GM12878 (cell line): ENCODE results near the gene DLAT. TPM values are rescaled to one million over a fixed set of nuclear protein-coding genes. Genes with fewer than 3 reads are reported as not detected.

Source experiments
- ATAC-seq: fragments of 200-7000 bp; cut with Tn5 transposase; 3 replicates; pipeline ENCODE4 v1.9.1; 2020; ENCODE audit warnings: mild to moderate bottlenecking, moderate library complexity
- BruUV-seq: library from RNA; stranded (reverse); fragments of 400-500 nt; replicated peaks from 2 replicates; lab custom pipeline; 2021; lab: Mats Ljungman, UMichigan
- CTCF ChIA-PET: fragments of 300-600 bp; sonication (Branson Sonifier 250); formaldehyde crosslinking; extraction: SDS; loops from one replicate; lab custom pipeline; 2021; ENCODE audit warnings: inconsistent platforms; lab: Yijun Ruan, JAX
- POLR2A ChIA-PET: fragments of 350-600 bp; formaldehyde crosslinking; extraction: SDS; loops from one replicate; lab custom pipeline; 2021; ENCODE audit warnings: inconsistent platforms; lab: Charles Lee
- RAD21 ChIA-PET: fragments of 300-600 bp; sonication (Branson Sonifier 250); formaldehyde crosslinking; loops from one replicate; lab custom pipeline; 2023; ENCODE audit warnings: antibody characterized with exemption; ENCODE audit not compliant: unreplicated experiment; lab: Charles Lee
- SMC1A ChIA-PET: fragments of 300-600 bp; sonication (Branson Sonifier 250); formaldehyde crosslinking; loops from one replicate; lab custom pipeline; 2023; ENCODE audit not compliant: unreplicated experiment, uncharacterized antibody; lab: Charles Lee
- DNase-seq: peaks from one replicate; pipeline ENCODE4 v3.0.0-alpha.2; 2011; ENCODE audit warnings: low read depth, low spot score
- FAIRE-seq: peaks from 3 replicates; lab custom pipeline; 2011; peaks lifted over from hg19 to GRCh38; lab: Jason Lieb, UNC
- H2AFZ ChIP-seq: 2 replicates; pipeline ENCODE4 v1.6.0; 2011; ENCODE audit warnings: low read depth, low read length, control low read depth; ENCODE audit not compliant: control insufficient read depth
- H3K27ac ChIP-seq: 2 replicates; pipeline ENCODE4 v1.5.1; 2011; ENCODE audit warnings: control low read depth; ENCODE audit not compliant: control insufficient read depth, insufficient read depth
- H3K27me3 ChIP-seq, 2 experiments: replicated peaks in 1 of 2; 2 replicates each; pipeline versions ENCODE4 v1.6.0 to v1.6.1; 2011; ENCODE audit warnings: low read length in 1 of 2; ENCODE audit not compliant: control insufficient read depth in 2 of 2, insufficient read depth in 2 of 2
- H3K36me3 ChIP-seq, 2 experiments: 2 replicates each; pipeline ENCODE4 v1.5.1; 2011; ENCODE audit warnings: low read length in 1 of 2; ENCODE audit not compliant: control insufficient read depth in 2 of 2, insufficient read depth in 2 of 2
- H3K4me1 ChIP-seq: 2 replicates; pipeline ENCODE4 v1.6.1; 2011; ENCODE audit warnings: mild to moderate bottlenecking, low read length, moderate library complexity, mixed read lengths; ENCODE audit not compliant: control insufficient read depth, insufficient read depth
- H3K4me2 ChIP-seq: 2 replicates; pipeline ENCODE4 v1.6.0; 2011; ENCODE audit warnings: control low read depth; ENCODE audit not compliant: control insufficient read depth, insufficient read depth
- H3K4me3 ChIP-seq: fragments of 200-600 bp; sonication (generic); 2 replicates; pipeline ENCODE4 v1.5.1; 2016
- H3K79me2 ChIP-seq: 2 replicates; pipeline ENCODE4 v1.6.0; 2011; ENCODE audit warnings: low read length; ENCODE audit not compliant: control insufficient read depth, insufficient read depth
- H3K9ac ChIP-seq: 2 replicates; pipeline ENCODE4 v1.8.0; 2011; ENCODE audit warnings: low read length, control low read depth, mixed read lengths; ENCODE audit not compliant: control insufficient read depth, insufficient read depth
- H3K9me3 ChIP-seq: replicated peaks from 3 replicates; pipeline ENCODE4 v1.5.1; 2011; ENCODE audit warnings: mild to moderate bottlenecking, low read length; ENCODE audit not compliant: control insufficient read depth, insufficient read depth
- H4K20me1 ChIP-seq: 2 replicates; pipeline ENCODE4 v1.6.0; 2011; ENCODE audit not compliant: control insufficient read depth, insufficient read depth
- CREB1 ChIP-seq: IDR thresholded peaks from 2 replicates; pipeline ENCODE4 v1.6.1; 2012; ENCODE audit warnings: low read depth, mild to moderate bottlenecking, inconsistent platforms
- GABPA ChIP-seq: IDR thresholded peaks from 2 replicates; pipeline ENCODE4 v1.6.1; 2014; ENCODE audit warnings: antibody characterized with exemption, low read depth, mild to moderate bottlenecking, inconsistent platforms
- NR2C2 ChIP-seq: IDR thresholded peaks from 2 replicates; pipeline ENCODE4 v1.6.1; 2011; ENCODE audit warnings: borderline replicate concordance, low read depth; ENCODE audit not compliant: control insufficient read depth, insufficient read length
- PAX8 ChIP-seq: fragments of 450-650 bp; IDR thresholded peaks from 2 replicates; pipeline ENCODE4 v1.6.1; 2017; ENCODE audit warnings: mild to moderate bottlenecking, moderate library complexity
- PML ChIP-seq: IDR thresholded peaks from 2 replicates; pipeline ENCODE4 v1.6.1; 2012; ENCODE audit warnings: low read length, inconsistent platforms
- POU2F2 ChIP-seq: IDR thresholded peaks from 3 replicates; pipeline ENCODE4 v1.6.1; 2011; ENCODE audit warnings: low read depth, mild to moderate bottlenecking, low read length, borderline replicate concordance
- RELA ChIP-seq: fragments of 450-650 bp; IDR thresholded peaks from 2 replicates; pipeline ENCODE4 v1.8.0; 2014; ENCODE audit warnings: borderline replicate concordance; ENCODE audit not compliant: partially characterized antibody
- SIX5 ChIP-seq: IDR thresholded peaks from 2 replicates; pipeline ENCODE4 v1.6.1; 2011; ENCODE audit warnings: mild to moderate bottlenecking, low read depth, low read length, moderate library complexity; ENCODE audit not compliant: severe bottlenecking
- WGBS: methylation state at CpG from one replicate; pipeline ENCODE4 v1.1.6; 2016; ENCODE audit warnings: low lambda C conversion rate; ENCODE audit not compliant: insufficient replicate concordance, insufficient coverage; ENCODE audit errors: missing lambda C conversion rate; 5-methylcytosine and 5-hydroxymethylcytosine counted together
- in situ Hi-C: fragments of 300-500 bp; cut with MboI; formaldehyde crosslinking; loops from 9 replicates; pipeline ENCODE4 v1.14.3; 2018; ENCODE audit warnings: mixed read lengths
- intact Hi-C: fragments of 100-400 bp; cut with micrococcal nuclease; formaldehyde crosslinking; loops from one replicate; pipeline ENCODE4 v1.14.2; 2022; ENCODE audit not compliant: unreplicated experiment
- polyA plus RNA-seq, 11 experiments: library from polyadenylated mRNA; depleted of rRNA in 4 of 11; unstranded in 6 of 11; stranded (reverse) in 5 of 11; fragments of >200 nt; fragmentation: Nextera tagmentation in 4 of 11; fragmentation: Illumina TruSeq in 1 of 11; extraction: Ambion mirVana in 4 of 11; extraction: Trizol in 1 of 11; gene quantifications; 1 replicate in 1 of 11; 2 replicates in 10 of 11; pipeline versions ENCODE4 v1.2.1 to v1.2.3, GENCODE V29; 2011 to 2016; ENCODE audit warnings: inconsistent platforms in 2 of 11, missing spikeins in 2 of 11, low read depth in 1 of 11
- total RNA-seq, 4 experiments: library from RNA; depleted of rRNA in 3 of 4; stranded (reverse); fragments of >200 nt in 3 of 4; fragmentation: Illumina TruSeq in 1 of 4; extraction: Trizol in 1 of 4; gene quantifications; 2 replicates each; pipeline versions ENCODE4 v1.2.1 to v1.2.3, GENCODE V29; 2013 to 2021

DLAT gene
- total and polyA plus RNA-seq, 10 of the 15 experiments (the other 5 are each of a cell fraction or from before 2014, with no cell fraction given) = 16.5 to 79.9 (median 43.8) TPM

DNA sequence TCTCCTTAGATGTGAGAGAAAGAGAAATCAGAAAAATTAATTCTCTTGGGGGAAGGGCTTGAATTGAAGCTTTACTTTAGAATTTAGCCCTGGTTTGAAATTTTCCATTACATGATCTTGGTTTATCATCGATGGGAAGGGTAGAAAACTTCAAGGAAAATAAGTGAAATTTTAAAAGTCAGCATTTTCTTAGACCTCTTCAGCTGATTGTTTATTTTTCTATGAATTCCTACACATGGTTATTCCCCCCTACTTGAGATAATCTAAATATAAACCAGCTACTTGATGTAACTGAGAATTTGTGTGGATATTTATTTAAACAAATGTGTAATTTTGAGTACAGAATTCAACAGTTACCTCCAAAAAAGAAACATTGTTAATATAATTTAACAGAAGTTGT is 37.7 kb downstream of the DLAT start:
- TF ChIP-seq CREB1 (no peak), NR2C2 (no peak), RELA (no peak), PAX8 (no peak), POU2F2 (no peak), SIX5 (no peak), PML (no peak), GABPA (no peak)
- POLR2A ChIA-PET = no interaction called here
- RAD21 ChIA-PET = no interaction called here
- Histone ChIP-seq H3K4me3 (no peak overlapping the region), H3K9ac (no peak overlapping the region), H2AFZ (no peak overlapping the region), H3K79me2 (no peaks in the 10 kb centered on the region), H3K4me1 (no peaks in the 10 kb centered on the region), H4K20me1 (no peaks in the 10 kb centered on the region), H3K36me3 (peaks cover 2 to 13% of the 10 kb centered on the region in 2 experiments), H3K27ac (no peak overlapping the region), H3K9me3 (no peaks in the 10 kb centered on the region), H3K4me2 (no peak overlapping the region), H3K27me3 (no peaks in the 10 kb centered on the region)
- SMC1A ChIA-PET = no interaction called here
- FAIRE-seq = no peak
- BruUV-seq = no TSS peak
- DNase-seq = no peak
- CTCF ChIA-PET = interaction anchor here (0.6 kb wide), 1 partner anchor 445 kb away, joined by 3 read pairs; no protein-coding TSS in a partner anchor
- no peak for ATAC-seq
- intact Hi-C loops (no loop called here), in situ Hi-C loops (no loop called here)
- WGBS = 89% methylated on average over 1 of the region's 1 CpG
